ENCODE results near the gene EN2.

The EN2 gene

GRCh38 chr7:155514296-155514695, 56.4 kb downstream of the EN2 start:
- DNase-seq (ENCODE audit: insufficient read length, low spot score) (no peak), FAIRE-seq (no peak)
- no peak for TF ChIP-seq CTCF (IDR thresholded peaks at IDR 0.05; ENCODE audit: insufficient read depth, missing control alignments)

All from D721Med (cell line).